AG04450 (cell line): ENCODE results near the gene ARHGEF3. TPM values are rescaled to one million over a fixed set of nuclear protein-coding genes. Genes with fewer than 3 reads are reported as not detected.

Experiments used
- CTCF ChIA-PET: fragments of 300-600, 350-600 bp; formaldehyde crosslinking; extraction: SDS; loops from one replicate; lab custom pipeline; 2022; ENCODE audit warnings: antibody characterized with exemption, inconsistent platforms; lab: Charles Lee
- POLR2A ChIA-PET: fragments of 350-600 bp; formaldehyde crosslinking; extraction: SDS; loops from one replicate; lab custom pipeline; 2021; ENCODE audit warnings: antibody characterized with exemption, inconsistent platforms; lab: Yijun Ruan, JAX
- DNase-seq: peaks from one replicate; pipeline ENCODE4 v3.0.0-alpha.2; 2011; ENCODE audit warnings: low read depth, low spot score
- H3K27ac ChIP-seq: one replicate; pipeline ENCODE4 v1.5.1; 2012; ENCODE audit warnings: low read depth, low read length, control low read depth
- H3K27me3 ChIP-seq: one replicate; pipeline ENCODE4 v1.6.0; 2012; ENCODE audit warnings: low read length; ENCODE audit not compliant: control insufficient read depth, insufficient read depth
- H3K4me3 ChIP-seq: 2 replicates; pipeline ENCODE4 v1.5.1; 2011; ENCODE audit warnings: mild to moderate bottlenecking, low read depth, low read length, control low read depth
- H3K9me3 ChIP-seq: 2 replicates; pipeline ENCODE4 v1.5.1; 2012; ENCODE audit warnings: low read length; ENCODE audit not compliant: control insufficient read depth, insufficient read depth
- polyA plus RNA-seq: library from polyadenylated mRNA; depleted of rRNA; stranded (reverse); fragments of >200 nt; gene quantifications from 2 replicates; pipeline ENCODE4 v1.2.3, GENCODE V29; 2011
- TF ChIP-seq, protein P1 (sequence below): IDR thresholded peaks from 2 replicates; pipeline ENCODE4 v1.5.1; 2011; ENCODE audit warnings: low read depth, low read length, control low read depth, inconsistent platforms

ARHGEF3 gene
- polyA plus RNA-seq, 1 experiment, result 5.6 TPM

DNA sequence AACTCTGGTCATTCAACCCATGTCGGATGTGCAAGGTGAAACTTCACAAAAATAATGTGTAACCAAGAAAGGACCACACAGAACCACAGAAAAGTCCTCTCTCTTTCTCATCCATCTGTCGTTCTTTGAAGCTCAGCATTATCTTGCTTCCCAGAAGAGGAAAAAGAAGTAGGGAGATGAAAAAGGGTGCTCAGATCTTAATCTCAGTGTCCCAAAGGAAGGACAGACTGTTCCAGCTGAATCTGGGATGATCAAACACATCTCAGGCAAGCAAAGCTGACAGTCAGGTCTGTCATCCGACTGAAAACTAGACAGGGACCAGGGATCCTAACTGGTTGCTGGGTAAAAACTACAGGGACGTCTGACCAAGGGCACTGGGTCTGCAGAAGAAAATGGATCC is 16.2 kb downstream of the ARHGEF3 start:
- H3K4me3 ChIP-seq, result no peak overlapping the region
- H3K27ac ChIP-seq, result no peak overlapping the region
- TF ChIP-seq, protein P1, sequence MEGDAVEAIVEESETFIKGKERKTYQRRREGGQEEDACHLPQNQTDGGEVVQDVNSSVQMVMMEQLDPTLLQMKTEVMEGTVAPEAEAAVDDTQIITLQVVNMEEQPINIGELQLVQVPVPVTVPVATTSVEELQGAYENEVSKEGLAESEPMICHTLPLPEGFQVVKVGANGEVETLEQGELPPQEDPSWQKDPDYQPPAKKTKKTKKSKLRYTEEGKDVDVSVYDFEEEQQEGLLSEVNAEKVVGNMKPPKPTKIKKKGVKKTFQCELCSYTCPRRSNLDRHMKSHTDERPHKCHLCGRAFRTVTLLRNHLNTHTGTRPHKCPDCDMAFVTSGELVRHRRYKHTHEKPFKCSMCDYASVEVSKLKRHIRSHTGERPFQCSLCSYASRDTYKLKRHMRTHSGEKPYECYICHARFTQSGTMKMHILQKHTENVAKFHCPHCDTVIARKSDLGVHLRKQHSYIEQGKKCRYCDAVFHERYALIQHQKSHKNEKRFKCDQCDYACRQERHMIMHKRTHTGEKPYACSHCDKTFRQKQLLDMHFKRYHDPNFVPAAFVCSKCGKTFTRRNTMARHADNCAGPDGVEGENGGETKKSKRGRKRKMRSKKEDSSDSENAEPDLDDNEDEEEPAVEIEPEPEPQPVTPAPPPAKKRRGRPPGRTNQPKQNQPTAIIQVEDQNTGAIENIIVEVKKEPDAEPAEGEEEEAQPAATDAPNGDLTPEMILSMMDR, result no peak
- no peak for DNase-seq
- CTCF ChIA-PET, result interaction anchor here (7.9 kb wide), 1 partner anchor 14 kb away, joined by 89 read pairs; the partner anchor contains the start of gene ARHGEF3
- no peaks in the 10 kb centered on the region for H3K9me3 ChIP-seq
- peaks cover 2% of the 10 kb centered on the region for H3K27me3 ChIP-seq
- POLR2A ChIA-PET, result no interaction called here

DNA sequence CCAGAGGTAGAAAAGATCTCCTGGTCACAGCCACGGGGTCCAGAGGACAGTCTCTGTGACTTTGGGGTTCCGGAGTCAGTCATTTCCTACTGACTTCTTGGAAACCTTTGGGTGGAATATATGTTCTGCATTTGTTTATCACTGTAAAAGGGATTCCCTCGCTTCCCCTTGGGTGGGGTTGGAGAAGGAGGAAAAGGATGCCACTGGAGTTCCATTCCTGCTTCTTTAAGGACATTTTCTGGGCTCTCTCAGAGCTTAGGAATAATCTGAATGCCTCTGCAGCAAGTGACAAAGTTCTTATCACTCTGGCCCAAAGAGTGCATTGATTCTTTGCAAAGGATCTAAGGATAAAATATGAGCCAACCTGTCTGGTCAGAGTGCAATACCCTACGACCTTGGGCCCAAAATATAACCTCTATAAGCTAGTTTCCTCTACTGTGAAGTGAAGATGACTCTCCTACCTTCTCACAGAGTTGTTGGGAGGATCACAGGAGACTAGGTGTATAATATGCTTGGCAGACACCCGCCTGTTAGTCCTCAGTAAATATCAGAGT is 17.2 kb downstream of the ARHGEF3 start:
- Histone ChIP-seq H3K27me3 (peaks cover 5% of the 10 kb centered on the region), H3K27ac (peak overlapping the region; percentile 73), H3K9me3 (no peaks in the 10 kb centered on the region), H3K4me3 (no peak overlapping the region)
- no peak for DNase-seq
- TF ChIP-seq, protein P1, result no peak
- CTCF ChIA-PET, result interaction anchor here (0.5 to 7.9 kb wide), 3 partner anchors 15 to 82 kb away, joined by 3 to 89 read pairs (median 3); partner anchors contain the start of gene ARHGEF3
- POLR2A ChIA-PET, result no interaction called here

DNA sequence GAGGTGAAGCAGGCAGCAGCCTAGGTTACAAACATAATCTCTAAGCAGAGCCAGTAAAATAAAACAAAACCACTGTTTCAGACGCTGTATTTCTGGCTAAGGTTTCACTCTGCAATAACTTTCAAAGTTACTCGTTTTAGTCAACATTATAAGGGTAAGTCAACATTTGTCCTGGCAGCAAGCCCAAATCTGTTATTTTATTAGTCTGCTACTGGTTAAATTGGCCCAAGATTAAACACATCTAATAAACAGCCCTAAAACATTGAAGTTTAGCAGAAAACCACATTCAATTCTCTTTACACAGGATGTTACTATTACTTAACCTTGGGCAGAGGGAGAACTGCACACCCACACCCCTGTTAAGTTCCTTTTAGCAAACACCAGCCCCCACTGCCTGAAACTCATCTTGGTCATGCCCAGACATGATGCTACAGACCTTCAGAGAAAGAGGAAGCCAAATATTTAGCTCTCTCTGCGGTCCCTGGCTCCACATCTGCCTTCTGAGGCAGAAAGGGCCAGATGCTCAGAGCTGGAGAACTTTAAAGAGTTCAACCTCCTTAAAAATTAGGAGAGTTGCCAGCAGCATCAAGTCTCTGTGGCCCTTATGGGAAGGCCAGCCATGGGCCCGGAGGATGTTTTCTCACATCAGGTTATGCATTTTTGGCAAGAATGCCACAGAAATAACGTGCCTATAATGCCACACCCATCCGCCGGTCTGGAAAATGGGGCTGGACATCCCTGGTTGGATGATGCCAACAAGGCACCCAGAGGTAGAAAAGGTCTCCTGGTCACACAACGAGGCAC is 17.9 kb downstream of the ARHGEF3 start:
- Histone ChIP-seq H3K9me3 (no peaks in the 10 kb centered on the region), H3K27me3 (peaks cover 5% of the 10 kb centered on the region), H3K27ac (peak overlapping the region; percentile 73), H3K4me3 (no peak overlapping the region)
- TF ChIP-seq, protein P1, result no peak
- peak; percentile 66 for DNase-seq
- ChIA-PET CTCF (interaction anchor here (0.5 to 7.9 kb wide), 3 partner anchors 16 to 211 kb away, joined by 3 to 89 read pairs (median 6); partner anchors contain the start of gene ARHGEF3), POLR2A (no interaction called here)

DNA sequence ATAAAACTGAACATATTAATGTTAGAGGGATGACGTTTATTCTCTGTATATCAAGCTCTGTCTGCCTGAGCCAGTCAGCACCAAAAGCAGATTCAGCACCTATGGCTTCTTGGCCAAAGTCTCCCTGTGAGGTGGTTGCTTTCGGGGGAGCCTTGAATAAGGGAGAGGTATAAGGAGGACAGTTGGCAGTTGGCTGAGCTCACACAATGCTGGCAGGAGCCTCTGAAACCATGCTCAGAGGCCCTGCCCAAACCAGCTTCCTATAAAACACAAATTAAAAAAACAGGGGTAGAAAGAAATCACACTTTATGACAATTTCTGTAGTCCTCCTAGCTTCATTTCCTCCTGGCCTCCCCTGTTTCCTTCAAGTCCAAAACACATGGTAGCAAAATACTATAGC is 18.8 kb downstream of the ARHGEF3 start:
- TF ChIP-seq, protein P1, result no peak
- H3K9me3 ChIP-seq, result no peaks in the 10 kb centered on the region
- DNase-seq, result no peak
- CTCF ChIA-PET, result interaction anchor here (0.6 to 7.9 kb wide), 5 partner anchors 11 to 427 kb away, joined by 3 to 89 read pairs (median 5); partner anchors contain the start of gene ARHGEF3
- H3K27ac ChIP-seq, result no peak overlapping the region
- no peak overlapping the region for H3K4me3 ChIP-seq
- peaks cover 3% of the 10 kb centered on the region for H3K27me3 ChIP-seq
- POLR2A ChIA-PET, result interaction anchor here (0.6 kb wide), 1 partner anchor 15 kb away, joined by 4 read pairs; no protein-coding TSS in a partner anchor
